GM10847 (cell line): Measurements from ENCODE around the gene AMBP.

Source experiments
- POLR2A ChIP-seq: IDR thresholded peaks from 2 replicates; pipeline ENCODE4 v1.6.1; 2011; ENCODE audit not compliant: insufficient read length; ENCODE audit errors: extremely low read depth

Gene AMBP

GRCh38 chr9:114117996-114118830, 40.1 kb upstream of the AMBP start:
- no peak for TF ChIP-seq POLR2A

DNA sequence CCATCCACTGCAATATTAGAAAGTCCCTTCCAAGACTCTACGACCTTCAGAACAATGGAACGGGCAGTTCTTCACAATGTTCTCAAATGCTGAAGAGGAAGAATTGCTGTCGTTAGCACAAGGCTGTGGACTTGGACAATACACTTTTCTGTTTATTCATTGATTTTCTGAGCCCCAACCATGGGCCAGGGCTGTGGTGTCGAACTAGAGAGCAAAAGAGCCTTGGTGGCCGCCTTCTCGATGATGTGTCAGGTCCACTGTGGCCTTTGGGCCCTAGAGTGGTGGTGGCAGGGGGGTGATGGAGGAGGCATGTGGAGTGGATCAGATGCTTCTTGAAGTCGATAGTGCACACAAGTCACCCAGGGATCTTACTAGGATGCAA, 39.5 kb upstream of the AMBP start:
- TF ChIP-seq POLR2A = no peak

GRCh38 chr9:114116126-114116747, 38.1 kb upstream of the AMBP start:
- no peak for TF ChIP-seq POLR2A

DNA sequence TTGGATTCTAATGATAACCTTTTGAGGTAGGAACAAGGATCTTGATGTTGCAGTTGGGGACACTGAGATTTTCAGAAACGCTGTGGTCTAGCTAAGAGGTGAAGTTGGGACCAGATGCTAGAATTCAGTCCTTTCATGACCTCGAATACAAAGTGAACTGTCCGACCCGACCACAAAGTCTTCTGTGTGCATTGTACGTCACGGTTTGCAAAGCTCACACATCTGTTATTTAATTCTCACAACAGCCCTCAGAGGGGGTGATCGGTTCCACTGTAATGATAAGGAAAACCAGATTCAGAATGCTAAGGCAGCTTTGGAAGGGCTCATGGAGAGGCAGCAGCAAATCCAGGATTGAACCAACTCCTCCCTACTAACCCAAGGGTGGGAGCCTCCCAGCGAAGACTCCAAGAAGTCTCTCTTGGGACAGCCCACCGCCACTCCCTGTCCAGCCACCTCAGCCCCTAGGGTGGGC, 37.6 kb upstream of the AMBP start:
- no peak for TF ChIP-seq POLR2A

GRCh38 chr9:114114364-114114763, 36.3 kb upstream of the AMBP start:
- TF ChIP-seq POLR2A = no peak

DNA sequence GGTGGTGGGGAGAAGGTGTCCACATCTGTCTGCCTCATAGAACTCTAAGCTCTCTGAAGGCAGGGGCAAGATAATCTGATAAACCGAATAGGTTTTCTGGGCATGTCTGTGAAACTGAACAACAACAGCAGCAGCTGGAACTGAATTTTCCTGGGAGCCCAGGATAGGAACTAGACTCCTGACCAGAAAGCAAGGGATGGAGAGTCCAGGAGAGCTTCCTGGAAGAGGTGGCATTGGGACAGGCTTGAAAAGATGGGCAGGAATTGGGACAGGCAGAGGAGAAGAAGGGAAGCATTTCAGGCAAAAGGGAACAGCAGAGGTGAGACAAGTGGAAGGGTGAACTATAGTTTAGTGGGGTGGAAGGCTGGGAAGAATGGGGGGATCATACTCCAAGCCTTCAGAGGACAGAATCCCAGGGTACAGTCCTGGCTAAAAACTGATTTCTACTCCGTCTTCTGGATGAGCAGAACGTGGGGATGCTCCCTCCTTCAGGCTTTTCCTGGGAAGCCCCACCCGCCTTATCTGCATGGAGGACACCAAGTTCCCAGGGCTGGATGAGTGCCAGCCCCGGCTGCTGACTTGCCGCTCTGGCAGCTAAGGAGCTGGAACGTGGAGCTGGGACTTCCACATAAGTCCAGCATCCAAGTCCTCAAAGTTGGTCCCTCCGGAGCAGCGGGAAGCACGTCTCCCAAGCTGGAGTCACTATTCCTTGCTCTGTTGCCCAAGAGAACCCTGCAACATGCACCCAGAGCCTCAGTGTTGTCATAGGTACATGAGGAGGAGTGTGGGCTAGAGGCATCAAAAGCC, 34.9 kb upstream of the AMBP start:
- no peak for TF ChIP-seq POLR2A

GRCh38 chr9:114112325-114112724, 34.2 kb upstream of the AMBP start:
- no peak for TF ChIP-seq POLR2A

- TF ChIP-seq POLR2A = no peak
Observed at GRCh38 chr9:114110180-114110579, 32.1 kb upstream of the AMBP start.

GRCh38 chr9:114109124-114109523, 31.0 kb upstream of the AMBP start:
- TF ChIP-seq POLR2A = no peak

GRCh38 chr9:114108016-114108833, 30.1 kb upstream of the AMBP start:
- TF ChIP-seq POLR2A = no peak

DNA sequence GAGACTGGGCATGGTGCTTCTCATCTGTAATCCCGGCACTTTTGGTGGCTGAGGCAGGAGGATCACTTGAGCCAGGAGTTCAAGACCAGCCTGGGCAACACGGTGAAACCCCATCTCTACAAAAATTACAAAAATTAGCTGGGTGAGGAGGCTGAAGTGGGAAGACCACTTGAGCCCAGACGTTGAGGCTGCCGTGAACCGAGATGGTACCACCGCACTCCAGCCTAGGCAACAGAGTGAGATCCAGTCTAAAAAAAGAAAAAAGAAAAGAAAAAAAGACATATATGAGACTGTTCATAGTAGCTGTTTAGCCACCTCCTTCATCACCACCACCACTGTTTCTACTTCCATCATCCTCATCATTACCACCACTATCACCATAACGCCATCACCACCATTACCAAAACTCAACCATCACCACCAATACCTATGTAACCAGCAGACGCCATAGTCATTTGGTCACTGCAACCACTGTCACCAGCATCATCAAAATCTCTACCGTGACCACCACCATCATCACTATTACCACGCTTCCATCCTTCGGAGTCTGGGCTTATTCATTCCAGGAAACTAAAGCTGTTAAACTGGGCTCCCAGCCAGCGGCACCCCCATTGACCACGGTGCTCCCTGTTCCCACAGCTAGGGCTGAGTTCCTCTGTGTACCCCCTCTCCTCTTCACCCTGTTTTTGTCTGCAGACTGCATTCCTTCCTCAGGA, 29.3 kb upstream of the AMBP start:
- TF ChIP-seq POLR2A = no peak

GRCh38 chr9:114105236-114105635, 27.1 kb upstream of the AMBP start:
- no peak for TF ChIP-seq POLR2A

DNA sequence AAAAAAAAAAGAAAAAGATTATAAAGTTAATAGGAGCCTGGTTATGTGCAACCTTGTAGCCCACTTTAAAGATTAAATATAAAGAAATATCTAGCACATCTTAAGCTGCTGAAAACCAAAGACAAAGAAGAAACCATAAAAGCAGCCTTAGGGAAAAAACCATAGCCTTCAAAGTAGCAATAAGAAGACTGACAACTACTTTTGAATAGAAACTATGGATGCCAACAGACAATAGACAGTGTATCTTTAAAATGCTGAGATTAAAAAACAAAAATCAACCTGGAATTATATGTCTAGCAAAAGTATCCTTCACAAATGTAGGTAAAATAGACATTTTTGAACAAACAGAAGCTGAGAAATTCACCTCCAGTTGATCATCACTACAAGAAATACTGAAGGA, 24.4 kb upstream of the AMBP start:
- no peak for TF ChIP-seq POLR2A

DNA sequence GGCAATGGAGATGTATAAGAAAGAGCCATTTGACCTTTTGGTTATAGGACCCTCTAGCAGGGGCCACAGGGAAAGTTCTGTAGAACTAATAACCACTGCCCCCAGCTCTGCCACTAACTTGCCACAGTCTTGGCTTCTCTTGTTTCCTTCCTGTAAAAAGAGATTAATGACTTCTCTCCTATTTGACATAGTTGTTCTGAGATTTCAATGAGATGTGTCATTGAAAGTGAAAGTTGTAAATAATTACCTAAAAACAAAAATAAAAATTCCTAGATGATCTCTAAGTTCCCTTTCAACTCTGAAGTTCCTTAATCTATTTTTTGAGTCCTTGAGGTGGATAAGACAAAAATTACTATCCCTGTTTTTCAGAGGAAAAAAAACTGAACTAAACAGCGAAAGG, 22.4 kb upstream of the AMBP start:
- no peak for TF ChIP-seq POLR2A

GRCh38 chr9:114099669-114100270, 21.7 kb upstream of the AMBP start:
- no peak for TF ChIP-seq POLR2A
